ENCODE measurements around the gene SCIN.
"Not testable (repeated sequence)": the region's sequence is repeated elsewhere in the genome, so short reads cannot be mapped to it uniquely, and the experiment has no call there.

SCIN gene

DNA sequence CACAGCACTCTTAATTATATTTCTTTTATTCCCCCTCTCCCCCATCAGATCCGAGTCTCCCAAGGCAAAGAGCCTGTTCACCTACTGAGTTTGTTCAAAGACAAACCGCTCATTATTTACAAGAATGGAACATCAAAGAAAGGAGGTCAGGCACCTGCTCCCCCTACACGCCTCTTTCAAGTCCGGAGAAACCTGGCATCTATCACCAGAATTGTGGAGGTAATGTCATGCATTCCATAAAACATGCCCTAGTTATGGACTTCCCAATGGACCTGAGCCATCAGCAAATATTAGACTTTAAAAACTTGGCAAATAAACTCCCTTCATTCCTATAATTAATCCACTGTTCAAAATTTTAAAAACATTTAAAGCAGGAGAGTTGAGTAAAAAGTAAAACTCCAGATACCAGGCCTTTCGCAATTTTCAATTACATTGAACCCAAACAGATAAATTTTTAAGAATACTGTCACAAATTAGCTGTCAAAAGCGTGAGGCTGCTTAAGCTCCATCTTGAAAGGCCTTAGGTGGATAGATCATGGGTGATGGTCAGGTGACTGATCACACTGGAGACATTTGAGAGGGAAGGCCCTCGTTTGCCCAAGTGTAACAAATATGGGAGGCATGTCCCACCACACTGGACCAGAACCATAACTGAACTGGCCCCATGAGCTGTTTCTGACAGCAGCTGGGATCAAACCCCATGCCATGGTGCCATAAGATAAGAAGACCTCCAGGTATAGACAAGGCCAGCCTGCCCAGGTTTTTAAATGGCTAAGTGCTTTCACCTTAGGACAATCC, 70.0 kb downstream of the SCIN start:
- H3K27me3 ChIP-seq (ENCODE audit: low read depth, low read length) = no peaks in the 10 kb centered on the region

DNA sequence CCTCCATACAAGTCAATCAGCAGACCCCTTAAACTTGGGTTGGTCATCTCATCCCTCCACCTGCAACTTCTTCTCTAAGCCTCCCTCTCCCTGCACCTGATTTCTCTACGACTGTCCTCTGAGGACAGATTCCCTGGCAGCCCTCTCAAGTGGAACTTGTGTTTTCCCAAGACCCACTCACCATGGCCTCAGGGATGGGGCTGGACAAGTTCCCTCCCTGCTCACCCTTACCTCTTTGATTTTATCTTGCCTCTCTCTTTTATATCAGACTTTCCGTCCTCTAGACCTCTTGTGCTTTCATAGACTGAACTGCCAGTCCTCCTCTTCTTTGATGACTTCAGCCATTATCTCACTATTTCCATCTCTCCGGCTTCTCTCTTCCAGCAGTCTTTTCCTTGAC, 70.7 kb downstream of the SCIN start:
- peaks cover 7 to 9% of the 10 kb centered on the region in 2 donors for H3K4me1 ChIP-seq (ENCODE audit: control insufficient read depth in 1 of 2, insufficient read depth in 2 of 2, low read length in 2 of 2)

More for the DNA sequence above, 70.0 kb downstream of the SCIN start:
- H3K36me3 ChIP-seq (ENCODE audit: control insufficient read depth in 1 of 2, insufficient read depth in 2 of 2, low read length in 2 of 2) = no peaks in the 10 kb centered on the region
- no peak overlapping the region for H3K4me3 ChIP-seq (ENCODE audit: low read depth in 1 of 2, low read length in 2 of 2)
- no peak overlapping the region for H3K27ac ChIP-seq (ENCODE audit: low read length)
- H3K9me3 ChIP-seq (ENCODE audit: control insufficient read depth in 1 of 2, low read length in 2 of 2) = no peaks in the 10 kb centered on the region
- H3K4me1 ChIP-seq (ENCODE audit: control insufficient read depth in 1 of 2, insufficient read depth in 2 of 2, low read length in 2 of 2) = peaks cover 7 to 9% of the 10 kb centered on the region in 2 donors

DNA sequence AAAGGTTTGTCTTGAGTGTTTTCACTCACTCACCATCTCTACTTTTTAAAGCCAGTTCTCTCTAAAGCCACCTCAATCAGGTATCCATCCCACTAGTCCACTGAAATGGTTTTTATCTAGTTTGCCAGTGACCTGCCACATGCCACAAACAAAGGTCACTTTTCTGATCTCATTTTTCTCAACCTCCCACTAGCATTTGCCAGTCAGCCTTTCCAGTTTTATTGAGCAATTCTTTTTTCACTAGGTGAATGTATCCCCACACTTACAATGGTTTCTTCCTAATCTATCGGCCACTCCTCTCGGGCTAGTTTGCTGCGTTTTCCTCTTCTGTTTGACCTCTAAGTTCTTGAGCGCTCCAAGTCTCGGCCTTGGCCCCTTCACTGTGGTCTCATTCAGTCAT, 72.0 kb downstream of the SCIN start:
- no peaks in the 10 kb centered on the region for H3K27me3 ChIP-seq (ENCODE audit: low read depth, low read length)
- H3K36me3 ChIP-seq (ENCODE audit: control insufficient read depth in 1 of 2, insufficient read depth in 2 of 2, low read length in 2 of 2) = no peaks in the 10 kb centered on the region
- H3K4me3 ChIP-seq (ENCODE audit: low read depth in 1 of 2, low read length in 2 of 2) = no peak overlapping the region
- H3K4me1 ChIP-seq (ENCODE audit: control insufficient read depth in 1 of 2, insufficient read depth in 2 of 2, low read length in 2 of 2) = peaks cover 7 to 9% of the 10 kb centered on the region in 2 donors
- H3K9me3 ChIP-seq (ENCODE audit: control insufficient read depth in 1 of 2, low read length in 2 of 2) = no peaks in the 10 kb centered on the region
- H3K27ac ChIP-seq (ENCODE audit: low read length) = no peak overlapping the region

More for the DNA sequence above, 70.7 kb downstream of the SCIN start:
- Histone ChIP-seq H3K9me3 (ENCODE audit: control insufficient read depth in 1 of 2, low read length in 2 of 2) (no peaks in the 10 kb centered on the region), H3K4me3 (ENCODE audit: low read depth in 1 of 2, low read length in 2 of 2) (no peak overlapping the region), H3K27ac (ENCODE audit: low read length) (no peak overlapping the region), H3K36me3 (ENCODE audit: control insufficient read depth in 1 of 2, insufficient read depth in 2 of 2, low read length in 2 of 2) (no peaks in the 10 kb centered on the region), H3K27me3 (ENCODE audit: low read depth, low read length) (no peaks in the 10 kb centered on the region)

DNA sequence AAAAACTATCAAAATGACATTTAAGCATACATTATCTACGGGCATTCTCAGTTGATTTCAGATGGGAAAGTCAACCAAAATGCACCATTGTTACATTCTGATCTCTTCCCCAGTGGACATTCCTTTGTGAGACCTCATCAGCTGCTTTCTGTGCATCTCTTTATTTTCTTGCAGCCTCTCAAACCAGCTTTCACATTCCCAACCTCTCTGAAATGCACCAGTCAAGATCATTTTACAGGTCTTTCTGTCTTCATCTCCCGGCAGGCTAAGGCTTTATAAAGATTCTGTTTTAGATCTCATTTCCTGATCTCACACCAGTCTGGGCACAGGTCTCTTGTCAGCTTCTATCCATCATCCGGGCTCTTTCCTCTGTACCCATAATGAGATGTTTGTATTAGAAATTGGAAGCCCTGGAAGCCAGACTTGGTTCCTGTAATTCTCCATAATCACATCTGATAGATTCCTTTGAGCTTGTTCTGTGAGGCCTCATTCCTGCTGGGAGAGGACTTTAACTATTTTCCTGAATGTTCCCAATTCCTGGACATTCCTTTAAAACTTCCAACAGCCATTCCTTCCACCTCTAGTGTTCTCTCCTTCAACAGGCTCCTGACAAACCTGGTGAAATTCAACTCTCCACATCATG, 72.6 kb downstream of the SCIN start:
- Histone ChIP-seq H3K27me3 (ENCODE audit: low read depth, low read length) (no peaks in the 10 kb centered on the region), H3K9me3 (ENCODE audit: control insufficient read depth in 1 of 2, low read length in 2 of 2) (no peaks in the 10 kb centered on the region), H3K27ac (ENCODE audit: low read length) (no peak overlapping the region), H3K4me1 (ENCODE audit: control insufficient read depth in 1 of 2, insufficient read depth in 2 of 2, low read length in 2 of 2) (peaks cover 6 to 7% of the 10 kb centered on the region in 2 donors), H3K36me3 (ENCODE audit: control insufficient read depth in 1 of 2, insufficient read depth in 2 of 2, low read length in 2 of 2) (no peaks in the 10 kb centered on the region), H3K4me3 (ENCODE audit: low read depth in 1 of 2, low read length in 2 of 2) (no peak overlapping the region)

DNA sequence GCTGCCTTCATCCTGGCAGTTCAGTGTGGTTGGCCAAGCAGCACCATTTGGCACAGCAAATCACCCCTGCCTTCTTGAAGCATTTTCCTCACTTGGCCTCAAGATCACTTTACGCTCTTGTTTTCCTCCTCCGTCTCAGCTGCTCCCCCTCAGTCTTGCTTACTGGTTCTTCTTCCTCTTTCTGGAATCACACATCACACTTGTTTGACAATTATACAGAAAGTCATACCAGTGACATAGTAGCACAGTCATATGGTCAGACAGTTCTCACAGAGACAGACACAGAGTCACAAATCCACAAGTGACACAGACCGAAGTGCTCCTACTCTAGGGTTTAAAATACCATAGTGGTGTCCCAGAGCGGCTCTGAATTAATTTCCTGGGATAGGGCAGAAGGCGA, 73.1 kb downstream of the SCIN start:
- no peaks in the 10 kb centered on the region for H3K36me3 ChIP-seq (ENCODE audit: control insufficient read depth in 1 of 2, insufficient read depth in 2 of 2, low read length in 2 of 2)
- no peaks in the 10 kb centered on the region for H3K27me3 ChIP-seq (ENCODE audit: low read depth, low read length)
- H3K4me3 ChIP-seq (ENCODE audit: low read depth in 1 of 2, low read length in 2 of 2) = no peak overlapping the region
- no peak overlapping the region for H3K27ac ChIP-seq (ENCODE audit: low read length)
- peaks cover under 1 to 1% of the 10 kb centered on the region in 2 donors for H3K4me1 ChIP-seq (ENCODE audit: control insufficient read depth in 1 of 2, insufficient read depth in 2 of 2, low read length in 2 of 2)
- no peaks in the 10 kb centered on the region for H3K9me3 ChIP-seq (ENCODE audit: control insufficient read depth in 1 of 2, low read length in 2 of 2)

DNA sequence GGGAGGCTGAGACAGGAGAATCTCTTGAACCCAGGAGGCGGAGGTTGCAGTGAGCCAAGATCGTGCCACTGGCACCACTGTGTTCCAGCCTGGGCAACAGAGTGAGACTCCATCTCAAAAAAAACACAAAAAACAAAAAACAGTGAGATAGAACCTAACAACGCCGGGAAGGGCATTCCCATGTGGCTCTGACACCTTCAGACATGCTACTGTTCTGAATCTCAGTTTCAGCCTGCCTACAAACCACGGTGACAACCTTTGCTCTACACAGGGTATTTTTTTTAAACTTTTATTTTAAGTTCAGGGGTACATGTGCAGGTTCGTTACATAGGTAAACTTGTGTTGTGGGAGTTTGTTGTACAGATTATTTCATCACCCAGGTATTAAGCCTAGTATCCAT, 74.7 kb downstream of the SCIN start:
- not testable (repeated sequence) for H3K27ac ChIP-seq (ENCODE audit: low read length); H3K9me3 ChIP-seq (ENCODE audit: control insufficient read depth in 1 of 2, low read length in 2 of 2); H3K4me3 ChIP-seq (ENCODE audit: low read depth in 1 of 2, low read length in 2 of 2); H3K4me1 ChIP-seq (ENCODE audit: control insufficient read depth in 1 of 2, insufficient read depth in 2 of 2, low read length in 2 of 2); H3K36me3 ChIP-seq (ENCODE audit: control insufficient read depth in 1 of 2, insufficient read depth in 2 of 2, low read length in 2 of 2); H3K27me3 ChIP-seq (ENCODE audit: low read depth, low read length)

DNA sequence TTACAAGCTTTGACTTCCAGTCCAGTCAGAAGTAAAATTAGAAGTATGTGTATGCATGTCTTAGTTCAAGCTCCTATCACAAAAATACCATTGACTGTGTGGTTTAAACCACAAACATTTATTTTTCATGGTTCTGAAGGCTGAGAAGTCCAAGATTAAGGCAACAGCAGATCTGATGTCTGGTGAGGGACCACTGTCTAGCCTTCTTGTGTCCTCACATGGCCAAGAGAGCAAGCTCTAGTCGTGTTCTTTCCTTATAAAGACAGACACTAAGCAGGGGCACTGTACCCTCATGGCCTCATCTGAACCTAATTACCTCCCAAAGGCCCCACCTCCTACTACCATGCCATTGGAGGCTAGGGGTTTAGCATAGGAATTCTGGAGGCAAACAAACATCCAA, 75.6 kb downstream of the SCIN start:
- H3K27ac ChIP-seq (ENCODE audit: low read length) = no peak overlapping the region
- no peaks in the 10 kb centered on the region for H3K36me3 ChIP-seq (ENCODE audit: control insufficient read depth in 1 of 2, insufficient read depth in 2 of 2, low read length in 2 of 2)
- H3K27me3 ChIP-seq (ENCODE audit: low read depth, low read length) = no peaks in the 10 kb centered on the region
- no peaks in the 10 kb centered on the region for H3K9me3 ChIP-seq (ENCODE audit: control insufficient read depth in 1 of 2, low read length in 2 of 2)
- H3K4me1 ChIP-seq (ENCODE audit: control insufficient read depth in 1 of 2, insufficient read depth in 2 of 2, low read length in 2 of 2) = no peaks in the 10 kb centered on the region
- no peak overlapping the region for H3K4me3 ChIP-seq (ENCODE audit: low read depth in 1 of 2, low read length in 2 of 2)

DNA sequence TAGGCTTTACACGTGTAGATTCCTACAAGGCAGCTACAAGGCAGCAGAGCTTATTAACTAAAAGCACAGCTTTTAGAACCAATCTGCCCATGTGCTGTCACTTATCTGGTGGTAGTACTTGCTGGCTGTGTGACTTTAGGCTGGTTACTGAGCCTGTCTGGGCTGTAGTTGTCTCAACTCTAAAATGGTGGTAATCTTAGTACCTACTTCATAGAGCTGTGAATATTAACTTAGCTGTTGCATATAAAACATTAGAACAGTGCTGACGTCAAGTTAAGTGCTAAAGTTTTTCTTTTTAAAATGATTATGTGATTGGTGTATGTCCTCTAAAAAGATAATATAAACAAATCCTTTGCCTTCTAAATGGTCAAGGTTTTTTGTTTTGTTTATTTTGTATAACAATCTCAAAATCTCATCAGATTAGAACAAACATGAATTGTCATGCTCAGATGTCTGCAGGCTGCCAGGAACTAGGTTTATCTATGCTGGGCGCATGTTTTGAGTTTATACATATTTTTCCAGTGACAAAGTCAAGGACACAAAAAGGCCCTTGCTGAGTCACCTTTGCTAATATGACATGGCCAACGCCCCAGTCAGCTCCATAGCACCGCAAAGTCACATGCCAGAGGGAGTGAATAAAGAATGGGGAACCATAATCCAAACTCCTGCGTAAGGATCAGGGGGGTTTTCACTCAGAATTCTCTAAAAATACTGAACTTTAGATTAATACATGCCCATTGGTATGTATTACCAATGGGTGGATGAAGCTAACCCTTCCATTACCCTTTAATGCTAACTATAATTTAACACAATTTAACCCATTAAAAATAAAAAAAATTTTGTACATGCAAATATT, 77.1 kb downstream of the SCIN start:
- Histone ChIP-seq H3K27me3 (ENCODE audit: low read depth, low read length) (no peaks in the 10 kb centered on the region), H3K27ac (ENCODE audit: low read length) (no peak overlapping the region), H3K9me3 (ENCODE audit: control insufficient read depth in 1 of 2, low read length in 2 of 2) (no peaks in the 10 kb centered on the region), H3K4me1 (ENCODE audit: control insufficient read depth in 1 of 2, insufficient read depth in 2 of 2, low read length in 2 of 2) (no peaks in the 10 kb centered on the region), H3K4me3 (ENCODE audit: low read depth in 1 of 2, low read length in 2 of 2) (no peak overlapping the region), H3K36me3 (ENCODE audit: control insufficient read depth in 1 of 2, insufficient read depth in 2 of 2, low read length in 2 of 2) (no peaks in the 10 kb centered on the region)

DNA sequence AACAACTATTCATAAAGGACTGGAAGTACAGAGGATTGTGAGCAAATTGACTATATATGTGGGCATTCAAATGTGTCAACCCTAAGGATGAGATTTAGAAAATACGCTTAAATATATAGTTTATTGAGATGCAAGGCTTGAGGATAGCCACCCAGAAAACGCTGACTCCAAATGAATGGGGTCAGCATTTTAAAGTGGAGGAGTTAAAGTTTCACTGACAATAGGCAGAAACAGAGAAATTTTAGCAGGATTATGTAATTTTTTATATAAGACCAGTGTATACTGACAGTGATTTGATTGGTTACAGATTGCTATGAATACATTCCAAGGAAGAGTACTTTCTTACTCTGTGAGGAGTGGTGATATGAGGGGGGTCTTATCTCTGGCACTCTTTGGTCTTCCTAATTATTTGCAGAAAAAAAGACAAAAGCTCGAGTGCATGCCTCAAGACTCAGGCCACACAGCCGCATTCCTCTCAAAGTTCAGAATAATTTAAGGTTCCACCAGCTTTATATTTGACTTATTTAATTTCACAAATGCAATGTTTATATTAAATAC, 78.3 kb downstream of the SCIN start:
- H3K4me1 ChIP-seq (ENCODE audit: control insufficient read depth in 1 of 2, insufficient read depth in 2 of 2, low read length in 2 of 2) = no peaks in the 10 kb centered on the region

DNA sequence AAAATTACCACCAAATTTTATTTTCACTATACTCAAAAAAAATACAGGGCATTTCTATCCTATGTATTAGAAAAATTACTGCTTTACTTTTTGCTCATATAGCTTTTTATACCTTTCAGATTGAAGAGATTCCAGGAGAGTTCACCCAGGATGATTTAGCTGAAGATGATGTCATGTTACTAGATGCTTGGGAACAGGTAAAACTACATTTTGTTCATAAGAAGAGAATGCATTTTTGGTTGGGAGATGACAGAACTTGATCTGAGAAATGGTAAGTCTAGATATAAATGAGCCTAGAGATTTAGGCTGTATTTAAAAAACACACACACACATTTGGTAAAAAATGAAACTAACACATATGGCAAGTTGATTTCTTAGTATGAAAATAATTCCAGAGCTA, 78.8 kb downstream of the SCIN start:
- Histone ChIP-seq H3K27me3 (ENCODE audit: low read depth, low read length) (no peaks in the 10 kb centered on the region), H3K9me3 (ENCODE audit: control insufficient read depth in 1 of 2, low read length in 2 of 2) (no peaks in the 10 kb centered on the region), H3K4me1 (ENCODE audit: control insufficient read depth in 1 of 2, insufficient read depth in 2 of 2, low read length in 2 of 2) (no peaks in the 10 kb centered on the region), H3K4me3 (ENCODE audit: low read depth in 1 of 2, low read length in 2 of 2) (no peak overlapping the region), H3K36me3 (ENCODE audit: control insufficient read depth in 1 of 2, insufficient read depth in 2 of 2, low read length in 2 of 2) (no peaks in the 10 kb centered on the region), H3K27ac (ENCODE audit: low read length) (no peak overlapping the region)

More for the DNA sequence above, 78.3 kb downstream of the SCIN start:
- no peaks in the 10 kb centered on the region for H3K36me3 ChIP-seq (ENCODE audit: control insufficient read depth in 1 of 2, insufficient read depth in 2 of 2, low read length in 2 of 2)
- H3K9me3 ChIP-seq (ENCODE audit: control insufficient read depth in 1 of 2, low read length in 2 of 2) = no peaks in the 10 kb centered on the region
- no peaks in the 10 kb centered on the region for H3K27me3 ChIP-seq (ENCODE audit: low read depth, low read length)
- no peak overlapping the region for H3K4me3 ChIP-seq (ENCODE audit: low read depth in 1 of 2, low read length in 2 of 2)
- no peak overlapping the region for H3K27ac ChIP-seq (ENCODE audit: low read length)

DNA sequence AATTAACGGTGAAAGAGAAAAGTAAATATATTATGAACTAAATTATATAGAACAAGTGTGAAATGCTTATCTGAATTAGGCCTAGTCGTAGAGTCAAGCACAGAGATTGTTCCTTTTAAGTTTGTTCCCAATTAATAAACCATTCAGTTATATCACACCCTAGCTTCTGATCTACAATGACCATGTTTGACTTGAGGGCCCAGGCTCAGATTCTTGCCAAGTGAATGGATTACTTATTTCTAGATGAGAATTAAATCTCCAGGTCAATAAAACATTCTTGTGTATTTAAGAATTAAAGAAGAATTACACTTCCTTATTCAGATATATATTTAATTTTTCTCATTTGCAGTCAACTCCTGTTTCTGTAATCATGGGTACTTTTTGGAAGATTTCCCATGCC, 79.6 kb downstream of the SCIN start:
- Histone ChIP-seq H3K27ac (ENCODE audit: low read length) (no peak overlapping the region), H3K9me3 (ENCODE audit: control insufficient read depth in 1 of 2, low read length in 2 of 2) (no peaks in the 10 kb centered on the region), H3K4me3 (ENCODE audit: low read depth in 1 of 2, low read length in 2 of 2) (no peak overlapping the region), H3K4me1 (ENCODE audit: control insufficient read depth in 1 of 2, insufficient read depth in 2 of 2, low read length in 2 of 2) (no peaks in the 10 kb centered on the region), H3K36me3 (ENCODE audit: control insufficient read depth in 1 of 2, insufficient read depth in 2 of 2, low read length in 2 of 2) (no peaks in the 10 kb centered on the region), H3K27me3 (ENCODE audit: low read depth, low read length) (no peaks in the 10 kb centered on the region)
